GM19035 (cell line): ENCODE data around the gene PLCB1.
A peak's percentile ranks its signal among the peaks of the same experiment; 100 is the strongest.

Source experiments
- ATAC-seq: cut with Tn5 transposase; IDR thresholded peaks from one replicate; pipeline ENCODE4 v1.9.1; 2021; ENCODE audit not compliant: unreplicated experiment

PLCB1 gene

DNA sequence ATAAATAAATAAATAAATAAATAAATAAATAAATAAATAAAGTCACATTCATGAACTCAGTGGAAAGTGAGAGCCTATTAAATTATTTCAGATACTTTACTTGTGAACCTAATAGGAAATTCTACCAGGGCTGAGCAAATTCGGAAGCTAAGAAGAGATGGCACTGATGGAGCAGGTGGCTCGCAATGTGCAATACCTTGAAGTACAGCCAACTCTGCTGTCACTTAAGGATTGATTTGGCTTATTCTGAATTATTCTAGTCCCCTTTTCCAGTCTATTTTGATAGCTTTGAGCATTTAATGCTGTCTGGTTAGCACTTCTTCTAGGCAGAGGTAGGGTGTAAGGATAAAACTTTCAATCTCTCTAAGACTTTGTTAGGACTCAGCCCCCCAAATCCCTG, 541.0 kb downstream of the PLCB1 start:
- ATAC-seq: no peak

DNA sequence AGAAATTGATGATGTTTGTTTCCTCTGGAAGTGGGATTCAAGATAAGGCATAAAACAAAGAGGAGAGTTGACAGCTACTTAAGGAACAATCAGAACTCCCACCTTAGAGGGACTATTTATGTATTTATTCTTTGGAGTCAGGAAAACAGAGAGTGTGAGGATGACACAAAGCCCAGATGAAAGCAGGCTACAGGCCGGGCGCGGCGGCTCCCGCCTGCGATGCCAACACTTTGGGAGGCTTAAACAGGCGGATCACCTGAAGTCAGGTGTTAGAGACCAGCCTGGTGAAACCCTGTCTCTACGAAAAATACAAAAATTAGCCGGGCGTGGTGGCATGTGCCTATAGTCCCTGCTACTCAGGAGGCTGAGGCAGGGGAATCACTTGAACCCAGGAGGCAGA, 543.8 kb downstream of the PLCB1 start:
- ATAC-seq: no peak

DNA sequence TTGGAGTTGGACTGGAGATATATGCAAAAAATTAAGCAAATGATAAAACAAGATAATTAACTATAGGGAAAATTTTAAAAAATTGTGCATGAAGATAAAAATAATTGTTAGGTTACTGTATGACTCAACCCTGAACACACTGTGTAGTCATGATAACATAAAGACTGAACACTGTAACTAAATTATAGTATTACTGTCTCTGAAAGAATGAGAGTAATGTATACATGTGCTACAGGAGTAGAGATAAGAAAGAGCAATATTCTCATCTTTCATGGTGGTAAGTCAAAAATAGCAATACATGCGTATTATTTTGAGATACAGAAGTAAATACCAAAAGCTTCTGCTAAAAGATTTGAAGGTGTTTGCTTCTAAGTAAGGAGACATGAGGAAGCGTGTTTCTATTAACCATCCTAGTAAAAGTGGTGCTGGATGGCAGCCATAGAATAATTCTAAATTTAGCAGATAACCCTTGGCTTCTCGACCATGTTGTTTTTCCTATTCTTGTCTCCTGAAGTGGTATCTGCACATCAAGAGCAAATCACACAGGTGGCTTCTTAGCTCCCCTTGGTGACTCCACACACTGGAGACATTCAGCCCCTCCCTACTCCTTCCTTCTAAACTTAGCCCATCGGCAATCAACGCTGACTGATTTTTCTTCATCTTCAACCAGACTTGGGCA, 546.2 kb downstream of the PLCB1 start:
- ATAC-seq: no peak

DNA sequence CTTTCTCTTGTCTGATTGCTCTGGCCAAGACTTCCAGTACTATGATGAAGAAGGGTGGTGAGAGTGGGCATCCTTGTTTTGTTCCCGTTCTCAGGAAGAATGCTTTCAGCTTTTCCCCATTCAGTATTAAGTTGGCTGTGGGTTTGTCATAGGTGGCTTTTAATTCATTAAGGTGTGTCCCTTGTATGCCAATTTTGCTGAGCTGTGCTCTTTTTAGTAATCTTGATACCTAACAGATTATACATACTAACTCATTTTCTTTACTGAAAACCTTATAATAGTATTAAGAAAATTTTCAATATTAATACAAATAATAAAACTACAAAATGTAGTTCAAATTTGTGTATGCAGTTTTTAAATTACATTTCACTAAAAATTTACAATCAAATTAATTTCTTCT, 557.3 kb downstream of the PLCB1 start:
- no peak for ATAC-seq

DNA sequence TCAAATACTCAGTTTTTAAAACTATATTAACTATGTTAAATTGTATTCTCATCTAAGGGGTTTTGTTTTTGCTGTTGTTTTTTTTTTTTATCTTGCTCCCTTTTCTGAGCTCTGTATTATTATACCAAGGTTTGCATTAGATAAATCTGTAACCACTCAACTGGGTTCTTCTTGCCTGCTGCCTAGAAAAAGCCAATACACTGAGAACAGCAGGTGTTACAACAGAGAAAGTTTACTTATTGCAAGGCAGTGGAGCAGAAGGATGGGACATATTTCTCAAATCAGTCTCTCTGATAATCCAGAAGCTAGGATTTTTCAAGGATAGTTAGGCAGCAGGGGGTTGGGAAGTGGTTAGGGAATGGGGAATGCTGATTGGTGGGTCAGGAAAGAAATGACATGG, 558.0 kb downstream of the PLCB1 start:
- ATAC-seq: no peak

DNA sequence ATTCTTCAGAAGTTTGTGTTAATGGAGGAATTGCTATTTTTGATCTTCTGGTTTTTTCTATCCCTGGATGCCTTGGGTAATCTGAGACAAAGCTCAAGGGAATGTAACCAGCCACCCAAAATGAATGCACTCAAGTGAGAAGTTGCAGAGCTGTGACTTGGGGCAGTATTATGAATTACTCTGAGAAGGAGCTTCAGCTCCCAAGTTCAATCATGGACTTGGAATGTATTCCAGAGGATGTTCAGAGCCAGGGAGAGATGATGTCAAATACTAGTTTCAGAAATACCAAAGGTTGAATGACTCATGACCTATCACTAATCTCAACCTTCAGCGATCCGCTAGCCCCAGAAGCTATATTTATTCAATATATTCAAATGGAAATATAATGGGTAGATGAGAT, 561.6 kb downstream of the PLCB1 start:
- no peak for ATAC-seq

DNA sequence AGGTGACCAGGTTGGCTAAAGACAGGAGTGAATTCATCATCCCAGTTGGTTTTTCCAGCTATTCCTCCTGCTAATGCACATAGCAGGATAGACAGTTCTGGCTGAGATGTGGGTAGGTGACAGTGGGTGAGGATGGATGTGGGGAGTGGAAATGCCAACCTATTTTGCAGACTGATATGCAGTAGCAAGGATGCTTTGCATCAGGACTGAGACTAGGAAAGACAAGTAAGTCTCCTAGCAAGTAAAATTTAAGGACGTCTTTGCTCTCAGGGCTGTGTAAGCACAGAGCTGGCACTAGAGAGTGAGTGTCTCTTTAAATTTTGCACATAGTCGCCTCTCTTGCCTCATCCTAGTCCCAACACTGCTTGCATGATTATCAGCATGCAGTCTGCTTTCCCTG, 568.7 kb downstream of the PLCB1 start:
- ATAC-seq: no peak

DNA sequence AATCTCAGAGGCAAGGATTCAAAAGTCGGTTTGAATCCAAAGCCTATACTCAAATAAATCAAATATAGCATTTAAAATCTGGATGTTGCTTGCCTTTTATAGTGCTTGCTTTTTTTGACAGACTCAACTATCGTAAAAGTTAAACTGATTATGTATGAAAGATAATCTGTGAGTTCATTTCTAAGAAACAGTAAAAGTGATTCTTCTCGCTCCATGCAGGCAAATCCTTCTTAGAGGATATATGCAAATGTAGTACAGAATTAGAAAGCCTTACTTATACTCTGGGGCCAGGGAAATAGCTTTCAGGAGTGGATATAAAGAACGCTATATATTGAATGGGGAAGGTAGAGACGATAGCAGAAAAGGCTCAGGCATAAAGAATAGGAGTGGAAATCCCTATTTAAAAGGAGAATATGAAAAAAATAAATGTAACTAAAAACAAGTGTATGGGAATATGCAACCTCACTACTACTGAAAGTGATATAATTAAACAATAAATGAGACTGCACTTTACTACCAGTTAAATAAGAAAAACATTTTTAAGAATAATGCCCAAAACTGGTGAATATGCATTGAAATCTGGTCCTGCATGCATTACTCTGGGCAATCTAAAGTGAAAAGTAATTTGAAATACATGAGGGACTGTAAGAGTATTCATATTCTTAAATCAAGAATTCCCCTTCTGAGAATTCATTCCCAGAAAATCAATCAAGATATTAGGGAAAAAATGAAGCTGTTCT, 575.1 kb downstream of the PLCB1 start:
- no peak for ATAC-seq

DNA sequence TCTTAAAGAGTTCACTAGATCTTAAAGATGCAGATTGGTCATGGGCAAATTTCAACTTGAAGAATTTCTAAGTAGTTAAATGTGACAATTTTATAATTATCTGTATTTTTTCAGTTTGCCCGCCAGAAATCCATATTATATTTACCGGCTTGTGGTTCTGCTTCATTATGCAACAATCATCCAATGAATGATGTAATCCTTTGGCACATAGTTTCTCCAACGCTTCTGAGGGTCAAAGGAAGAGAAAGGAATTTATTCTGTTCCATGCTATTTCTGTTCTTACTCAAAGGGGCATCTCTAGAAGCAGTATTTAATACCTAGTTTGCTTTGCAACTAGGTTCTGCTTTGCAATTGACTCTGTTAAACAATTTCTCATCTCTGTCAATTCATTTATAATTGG, 577.6 kb downstream of the PLCB1 start:
- ATAC-seq: no peak

DNA sequence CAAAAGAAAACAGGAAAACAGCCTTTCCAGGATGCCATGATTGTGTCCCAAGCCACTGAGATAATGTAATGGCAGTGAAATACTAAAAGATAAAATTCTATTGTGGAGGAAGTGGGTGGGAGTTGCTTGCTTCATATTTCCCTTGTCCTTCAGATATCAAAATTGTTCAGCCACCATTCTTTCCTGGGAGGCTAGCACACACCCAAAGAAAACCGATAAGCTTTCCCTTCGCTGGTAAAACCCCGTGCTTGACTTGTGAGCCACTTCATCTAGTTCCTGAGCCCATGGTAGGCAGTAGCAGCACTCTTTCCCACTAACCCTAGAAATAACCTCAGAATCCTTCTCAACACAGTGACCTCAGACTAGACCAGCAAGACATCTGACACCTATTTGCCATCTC, 579.4 kb downstream of the PLCB1 start:
- no peak for ATAC-seq

DNA sequence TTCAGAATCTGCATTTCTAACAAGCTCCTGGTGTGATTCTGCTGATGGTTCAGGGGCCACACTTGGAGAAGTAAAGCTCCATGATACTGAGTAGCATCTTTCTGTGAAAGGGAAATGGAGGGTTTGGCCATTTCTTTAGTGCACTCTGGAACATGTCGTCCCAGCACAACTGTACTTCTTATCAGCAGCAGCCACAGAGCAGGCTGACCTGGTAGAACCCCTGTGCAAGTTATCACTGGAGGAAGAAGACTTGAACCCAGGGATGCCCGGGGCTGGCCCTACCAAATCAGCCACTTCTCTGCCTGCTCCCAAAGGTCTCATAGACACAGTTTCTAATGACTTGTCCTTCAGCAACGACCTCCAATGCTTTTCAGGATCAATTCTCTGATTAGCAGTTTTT, 582.1 kb downstream of the PLCB1 start:
- no peak for ATAC-seq

DNA sequence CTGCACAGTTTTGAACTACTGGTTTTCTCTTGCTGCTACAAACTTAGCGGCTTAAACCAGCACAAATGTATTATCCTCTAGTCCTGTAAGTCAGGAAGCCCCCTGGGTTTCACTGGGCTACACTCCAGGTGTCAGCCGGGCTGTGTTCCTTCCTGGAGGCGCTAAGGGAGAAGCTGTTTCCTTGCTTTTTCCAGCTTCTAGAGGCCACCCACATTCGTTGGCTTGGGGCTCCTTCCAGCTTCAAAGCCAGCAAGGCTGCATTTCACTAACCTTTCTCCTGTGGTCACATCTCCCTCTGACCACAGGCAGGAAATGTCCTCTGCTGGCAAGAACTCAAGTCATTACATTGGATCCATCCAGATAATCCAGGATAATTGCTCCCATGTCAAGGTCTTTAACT, 586.2 kb downstream of the PLCB1 start:
- ATAC-seq: no peak

DNA sequence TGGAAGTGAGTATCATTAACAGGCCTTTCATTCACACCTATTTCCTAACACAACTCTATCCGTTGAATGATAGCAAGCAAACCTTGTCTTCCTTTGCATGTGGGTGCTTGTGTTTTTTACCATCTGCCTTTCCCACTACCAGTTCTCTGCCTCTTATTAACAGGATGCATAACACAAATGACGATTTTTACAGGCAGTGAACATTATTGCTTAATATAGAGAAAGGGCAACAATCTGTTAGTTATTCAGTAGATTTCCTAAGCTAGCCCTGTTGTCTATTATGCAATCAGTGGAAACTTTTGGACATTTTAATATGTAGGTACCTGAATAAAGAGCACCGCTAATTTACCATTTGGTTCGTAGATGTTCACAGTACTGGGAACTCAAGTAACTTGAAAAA, 588.0 kb downstream of the PLCB1 start:
- no peak for ATAC-seq

DNA sequence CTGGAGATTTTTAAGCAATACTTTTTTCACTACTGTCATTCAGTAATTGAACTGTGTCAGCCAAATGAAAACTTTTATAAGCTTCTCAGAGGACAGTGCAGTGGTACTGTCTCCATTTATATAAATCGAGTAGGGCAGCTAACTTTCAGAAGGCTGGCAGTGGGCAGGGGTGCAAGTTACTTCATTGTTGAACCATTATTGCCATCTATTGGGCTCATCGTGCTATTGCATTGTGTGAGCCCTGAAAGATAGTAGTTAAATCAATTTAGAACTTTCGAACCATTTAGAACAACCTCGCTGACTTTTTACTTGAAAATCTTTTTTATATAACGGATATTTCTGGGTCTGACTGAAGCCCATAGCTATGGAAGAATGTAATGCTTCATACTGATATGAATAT, 589.0 kb downstream of the PLCB1 start:
- ATAC-seq: no peak

DNA sequence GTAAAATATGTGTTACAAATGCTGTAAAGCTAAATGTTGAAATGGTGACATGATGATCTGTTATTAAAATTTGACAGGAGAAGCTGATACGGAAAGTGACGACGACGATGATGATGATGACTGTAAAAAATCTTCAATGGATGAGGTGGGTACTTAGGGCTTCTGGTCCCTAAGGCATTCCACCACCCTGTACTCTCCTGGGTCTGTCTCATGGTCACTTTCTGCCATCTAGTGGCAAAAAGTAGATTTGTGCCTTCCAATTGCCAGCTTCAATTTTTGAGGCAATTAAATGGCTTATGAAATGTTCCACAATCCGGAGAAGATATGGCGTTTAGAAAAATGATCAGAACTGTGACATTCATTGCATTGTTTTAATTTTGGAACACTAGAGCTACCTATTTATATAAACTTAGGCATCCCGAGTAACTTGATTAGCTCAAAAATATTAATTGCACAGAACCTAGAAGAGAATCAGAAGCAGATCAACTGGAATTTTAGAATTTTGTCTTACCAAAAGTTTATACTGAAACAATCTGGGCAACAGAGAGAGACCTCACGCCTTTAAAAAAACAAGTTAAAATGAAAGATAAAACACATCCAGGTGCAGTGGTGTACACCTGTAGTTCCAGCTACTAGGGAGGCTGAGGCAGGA, 590.3 kb downstream of the PLCB1 start:
- peak; percentile 74 for ATAC-seq

DNA sequence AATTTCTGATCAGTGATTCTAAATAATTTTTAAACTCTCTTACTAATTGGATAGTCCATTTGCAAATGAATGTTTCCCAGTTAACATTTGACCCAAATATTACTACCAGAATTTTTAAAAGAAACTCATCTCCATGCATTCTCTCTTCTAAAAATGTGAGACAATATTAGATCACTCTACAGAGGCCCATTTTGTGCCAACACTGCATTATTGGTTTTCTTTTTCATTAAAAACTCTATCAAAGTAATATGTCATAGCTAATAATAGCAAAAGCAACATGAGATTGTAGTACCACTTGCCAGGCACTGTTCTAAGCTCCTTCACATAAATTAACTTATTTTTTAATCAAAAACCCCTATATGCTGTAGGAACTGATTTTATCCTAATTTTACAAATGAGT, 591.2 kb downstream of the PLCB1 start:
- no peak for ATAC-seq

DNA sequence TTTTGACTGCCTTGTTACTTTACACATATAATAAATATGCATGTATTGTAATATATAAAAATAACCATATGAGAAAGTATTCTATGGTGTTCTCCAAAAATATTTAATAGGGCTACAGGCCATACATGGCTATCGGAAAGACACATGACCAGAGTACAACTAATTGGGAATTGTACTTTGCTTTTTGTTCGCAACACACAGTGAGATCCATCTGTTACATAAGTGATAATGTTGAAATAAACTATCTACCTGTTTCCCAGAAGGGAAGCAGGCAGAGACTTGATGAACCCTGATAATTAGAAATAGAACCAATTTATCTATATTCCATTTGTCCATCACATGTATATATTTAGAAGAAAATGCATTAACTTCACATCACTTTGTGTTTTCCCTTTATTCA, 592.8 kb downstream of the PLCB1 start:
- no peak for ATAC-seq

DNA sequence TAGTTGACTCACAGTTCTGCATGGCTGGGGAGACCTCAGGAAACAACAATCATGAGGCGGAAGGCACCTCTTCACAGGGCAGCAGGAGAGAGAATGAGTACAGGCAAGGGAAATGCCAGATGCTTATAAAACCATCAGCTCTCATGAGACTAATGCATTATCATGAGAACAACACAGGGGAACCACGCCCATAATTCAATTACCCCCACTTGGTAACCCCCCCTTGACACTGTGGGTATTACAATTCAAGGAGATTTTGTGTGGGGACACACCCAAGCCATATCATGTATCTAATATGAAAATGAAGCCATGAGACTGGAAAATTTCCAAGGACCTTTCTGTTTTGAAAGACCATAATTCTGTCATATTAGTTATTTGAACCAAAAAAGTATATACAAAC, 594.4 kb downstream of the PLCB1 start:
- no peak for ATAC-seq

DNA sequence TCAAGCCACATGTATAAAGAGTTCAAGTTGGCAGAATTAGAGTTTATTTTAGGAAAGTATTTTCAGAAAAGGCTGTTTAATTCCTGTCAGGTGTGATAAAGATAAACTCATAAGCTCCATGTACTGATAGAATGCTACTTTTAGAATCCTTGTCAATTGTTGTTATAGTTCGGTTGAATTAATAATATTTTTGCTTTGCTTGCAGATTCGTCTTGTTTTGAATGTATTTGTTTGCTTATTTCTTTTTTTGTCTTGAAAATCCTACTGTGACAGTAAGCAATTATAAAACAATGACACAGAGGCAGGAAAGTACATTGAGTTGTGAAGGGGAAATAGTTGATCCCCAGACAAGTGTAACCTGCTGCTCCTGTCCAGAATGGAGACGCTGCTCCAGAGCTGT, 602.9 kb downstream of the PLCB1 start:
- ATAC-seq: no peak

DNA sequence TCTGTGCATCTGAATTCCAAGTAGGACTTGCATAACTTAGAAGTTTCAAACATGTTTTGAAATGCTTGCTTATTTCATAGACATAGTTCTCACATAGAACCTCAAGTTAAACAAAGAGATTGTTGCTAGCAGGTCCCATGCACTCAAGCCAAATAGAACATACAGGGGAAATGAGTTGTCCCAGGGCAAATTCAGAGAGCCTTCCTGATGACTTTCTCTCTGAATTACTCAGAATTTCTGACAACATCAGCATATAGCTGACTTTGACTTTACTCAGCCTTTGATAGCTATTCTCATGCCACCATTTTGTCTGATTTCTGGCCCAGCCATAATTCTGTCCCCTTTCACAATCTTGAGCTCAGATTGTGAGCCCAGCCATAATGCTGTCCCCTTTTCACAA, 603.6 kb downstream of the PLCB1 start:
- ATAC-seq: no peak

DNA sequence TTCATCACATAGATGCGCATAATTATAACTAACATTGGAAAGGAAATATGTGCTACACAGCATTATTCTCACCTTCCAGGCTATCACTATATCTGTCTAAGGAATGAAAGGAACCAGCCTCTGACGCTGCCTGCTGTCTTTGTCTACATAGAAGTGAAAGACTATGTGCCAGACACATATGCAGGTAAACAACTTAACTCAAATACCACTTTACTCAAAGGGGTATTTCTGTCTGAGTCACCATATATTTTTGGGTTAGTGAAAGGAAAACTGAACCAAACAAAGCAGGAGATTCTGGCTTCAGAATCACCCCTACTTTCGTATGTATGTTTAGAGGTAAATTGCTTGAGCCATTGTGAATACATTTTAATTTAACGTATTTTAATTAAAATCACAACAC, 608.2 kb downstream of the PLCB1 start:
- peak; percentile 88 for ATAC-seq

DNA sequence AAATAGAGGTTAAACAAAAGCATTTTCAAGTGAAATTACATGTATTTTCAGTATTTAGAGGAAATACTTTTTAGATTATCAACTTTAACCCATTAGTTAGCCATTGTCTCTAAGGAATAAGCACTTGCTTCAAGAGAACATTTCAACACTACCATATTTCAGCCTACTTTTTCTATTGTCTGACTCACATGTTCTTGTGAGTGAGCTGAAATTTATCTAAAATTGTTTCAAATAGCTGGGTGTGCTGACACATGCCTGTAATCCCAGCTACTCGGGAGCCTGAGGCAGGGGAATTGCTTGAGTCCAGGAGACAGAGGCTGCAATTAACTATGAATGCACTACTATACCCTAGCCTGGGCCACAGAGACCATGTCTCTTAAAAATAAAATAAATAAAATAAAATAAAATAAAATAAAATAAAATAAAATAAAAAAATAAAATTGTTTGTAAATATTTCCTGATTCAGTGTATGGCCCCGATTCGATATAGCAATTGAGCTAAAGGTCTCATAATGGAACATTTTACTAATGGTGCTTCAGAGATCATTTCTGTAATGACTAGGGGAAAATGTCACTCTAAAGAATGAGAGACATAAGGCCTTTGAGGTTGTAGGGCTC, 612.3 kb downstream of the PLCB1 start:
- ATAC-seq: no peak
